ENCODE results near the gene IL11RA.

- TF ChIP-seq CTCF (IDR thresholded peaks at IDR 0.05; ENCODE audit: insufficient read depth, low read length, poor library complexity, severe bottlenecking) (no peak), EZH2phosphoT487 (conservative IDR thresholded peaks at IDR 0.05; ENCODE audit: low read length) (no peak)
Observed at GRCh38 chr9:34684145-34684544, 32.2 kb downstream of the IL11RA start.
